GM12801 (cell line): Measurements from ENCODE around the gene TIMM17A.

ENCODE experiments used
- TF ChIP-seq, protein P1 (sequence below): IDR thresholded peaks from one replicate; pipeline ENCODE4 v1.5.1; 2011; ENCODE audit warnings: control low read depth; ENCODE audit not compliant: insufficient read length; ENCODE audit errors: extremely low read depth

Gene TIMM17A

DNA sequence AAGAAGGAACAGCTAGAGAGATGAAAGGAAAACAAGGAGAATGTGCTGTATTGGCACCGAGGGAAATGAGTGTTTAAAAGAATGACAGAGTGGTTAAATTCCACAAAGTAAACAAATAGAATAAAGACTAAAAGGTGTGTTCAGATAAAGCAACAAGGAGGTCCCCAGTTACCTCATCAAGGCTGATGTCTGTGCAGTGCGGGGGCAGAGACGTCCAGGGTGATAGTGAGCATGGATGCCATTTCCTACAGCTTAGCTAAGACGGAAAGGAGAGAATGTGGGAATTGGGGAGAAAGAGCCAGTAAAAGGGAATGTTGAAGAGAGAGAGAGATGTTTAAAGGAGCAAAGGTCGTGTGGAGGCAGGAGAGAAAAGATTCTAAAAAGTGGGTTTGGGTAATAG lies 24.5 kb upstream of the TIMM17A start:
- TF ChIP-seq, protein P1, sequence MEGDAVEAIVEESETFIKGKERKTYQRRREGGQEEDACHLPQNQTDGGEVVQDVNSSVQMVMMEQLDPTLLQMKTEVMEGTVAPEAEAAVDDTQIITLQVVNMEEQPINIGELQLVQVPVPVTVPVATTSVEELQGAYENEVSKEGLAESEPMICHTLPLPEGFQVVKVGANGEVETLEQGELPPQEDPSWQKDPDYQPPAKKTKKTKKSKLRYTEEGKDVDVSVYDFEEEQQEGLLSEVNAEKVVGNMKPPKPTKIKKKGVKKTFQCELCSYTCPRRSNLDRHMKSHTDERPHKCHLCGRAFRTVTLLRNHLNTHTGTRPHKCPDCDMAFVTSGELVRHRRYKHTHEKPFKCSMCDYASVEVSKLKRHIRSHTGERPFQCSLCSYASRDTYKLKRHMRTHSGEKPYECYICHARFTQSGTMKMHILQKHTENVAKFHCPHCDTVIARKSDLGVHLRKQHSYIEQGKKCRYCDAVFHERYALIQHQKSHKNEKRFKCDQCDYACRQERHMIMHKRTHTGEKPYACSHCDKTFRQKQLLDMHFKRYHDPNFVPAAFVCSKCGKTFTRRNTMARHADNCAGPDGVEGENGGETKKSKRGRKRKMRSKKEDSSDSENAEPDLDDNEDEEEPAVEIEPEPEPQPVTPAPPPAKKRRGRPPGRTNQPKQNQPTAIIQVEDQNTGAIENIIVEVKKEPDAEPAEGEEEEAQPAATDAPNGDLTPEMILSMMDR = no peak

DNA sequence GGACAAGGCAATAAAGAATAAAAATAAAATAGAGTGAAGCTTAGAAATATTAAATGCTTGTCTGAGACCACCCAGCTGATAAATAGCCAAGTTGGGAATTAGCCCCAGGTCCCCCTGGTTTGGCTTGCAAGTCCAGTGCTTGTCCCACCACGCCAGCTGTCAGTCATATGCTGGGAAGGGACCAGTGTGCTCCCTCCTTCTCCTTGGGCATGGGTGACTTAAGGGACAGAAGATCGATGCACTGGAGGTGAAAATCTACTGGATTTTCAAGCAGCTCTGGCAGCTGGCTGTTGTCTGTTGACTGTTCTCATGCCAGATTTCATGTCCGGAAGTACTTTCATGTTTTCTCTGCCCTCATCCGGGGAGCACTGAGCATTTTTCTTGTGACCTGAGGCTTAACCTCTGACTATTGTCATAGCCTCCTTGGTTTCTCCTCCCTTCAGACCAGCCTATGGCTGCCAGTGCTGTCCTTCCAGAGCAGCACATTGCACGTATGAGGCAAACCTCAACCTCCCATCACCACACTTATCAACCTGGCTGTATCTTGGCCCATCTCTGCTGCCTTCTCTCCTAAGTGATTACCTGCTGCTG lies 21.4 kb upstream of the TIMM17A start:
- TF ChIP-seq, protein P1 = no peak

DNA sequence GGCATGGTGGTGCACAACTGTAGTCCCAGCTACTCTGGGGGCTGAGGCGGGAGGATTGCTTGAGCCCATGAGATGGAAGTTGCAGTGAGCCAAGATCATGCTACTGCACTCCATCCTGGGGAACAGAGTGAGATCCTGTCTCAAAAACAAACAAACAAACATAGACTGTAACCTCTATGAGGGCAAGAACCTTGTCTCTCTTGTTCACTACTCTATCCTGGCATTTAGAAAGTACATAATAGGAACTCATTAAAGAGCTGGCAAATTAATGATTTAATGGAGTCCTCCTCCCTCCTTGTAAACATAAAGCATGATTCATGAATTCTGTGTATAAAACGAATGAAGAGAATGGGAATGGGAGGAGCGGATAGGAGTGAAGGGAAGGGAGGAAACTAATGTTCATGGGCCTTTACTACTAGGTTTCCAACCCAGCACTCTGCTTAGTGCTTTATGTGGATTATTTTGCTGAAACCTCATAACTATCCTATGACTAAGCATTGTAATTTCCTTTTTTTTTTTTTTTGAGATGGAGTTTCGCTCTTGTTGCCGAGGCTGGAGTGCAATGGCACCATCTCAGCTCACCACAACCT lies 17.6 kb upstream of the TIMM17A start:
- TF ChIP-seq, protein P1 = no peak

DNA sequence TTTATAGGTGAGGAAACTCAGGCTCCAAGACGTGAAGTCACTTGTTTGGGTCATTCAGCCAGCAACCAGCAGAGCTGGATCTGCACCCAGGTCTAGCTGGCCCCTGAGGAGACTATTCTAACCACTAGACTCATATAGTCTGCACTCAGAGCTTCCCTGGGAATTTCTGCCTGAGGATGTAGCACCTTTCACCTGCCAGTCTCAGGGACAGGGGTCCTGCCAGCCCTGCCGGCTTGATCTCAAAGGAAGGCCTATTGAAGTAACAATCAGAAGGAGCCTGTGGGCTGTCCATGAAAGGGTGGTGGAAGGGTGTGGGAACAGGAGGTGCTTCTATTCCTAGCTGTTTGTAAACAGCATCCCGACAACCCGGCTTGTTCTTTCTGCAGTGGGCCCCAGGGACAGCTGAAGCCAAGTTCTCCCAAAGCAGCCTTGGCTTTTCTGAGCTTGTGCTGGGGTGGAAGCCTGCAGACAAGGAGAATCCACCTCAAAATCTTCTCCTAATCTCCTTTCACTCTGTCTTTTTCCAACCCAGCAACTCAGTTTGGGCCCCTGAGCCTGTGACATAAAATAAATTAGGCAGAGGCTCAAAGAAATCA lies 16.8 kb upstream of the TIMM17A start:
- TF ChIP-seq, protein P1 = no peak

DNA sequence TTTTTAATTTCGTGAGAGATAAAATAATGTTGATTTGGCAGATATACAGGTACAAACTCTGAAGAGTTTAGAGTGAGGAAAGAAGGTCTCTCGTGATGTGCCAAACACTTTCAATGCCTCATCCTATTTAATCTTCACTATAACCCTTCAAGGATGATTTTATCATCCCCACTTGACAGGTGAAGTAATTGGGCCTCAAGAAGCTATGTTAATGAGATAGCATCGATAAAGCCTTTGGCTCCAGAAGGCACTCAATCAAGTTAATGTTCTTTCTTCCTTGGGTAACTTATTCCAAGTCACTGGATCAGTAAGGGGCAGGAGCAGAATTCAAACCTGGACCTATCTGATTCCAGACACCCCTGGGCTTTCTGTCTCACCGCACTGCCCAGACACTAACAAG lies 16.2 kb upstream of the TIMM17A start:
- TF ChIP-seq, protein P1 = no peak

DNA sequence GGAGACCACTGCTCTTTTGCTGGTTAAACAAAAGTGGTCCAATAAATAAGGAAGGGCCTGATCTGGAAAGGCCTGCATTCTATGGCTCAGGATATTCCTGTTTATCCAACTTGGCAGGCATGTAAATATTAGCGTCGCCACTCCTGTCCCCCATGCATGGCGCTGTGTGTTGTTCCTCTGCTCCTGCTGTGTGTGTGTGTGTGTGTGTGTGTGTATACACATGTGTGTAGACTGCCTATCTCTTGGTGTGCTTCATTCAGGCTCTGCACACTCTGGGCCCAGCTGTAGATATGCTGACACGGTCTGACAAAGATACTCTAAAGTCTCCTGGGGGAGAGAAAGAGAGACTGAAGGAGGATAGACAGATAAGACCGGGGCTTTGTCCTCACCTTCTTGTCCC lies 15.7 kb upstream of the TIMM17A start:
- TF ChIP-seq, protein P1 = no peak

DNA sequence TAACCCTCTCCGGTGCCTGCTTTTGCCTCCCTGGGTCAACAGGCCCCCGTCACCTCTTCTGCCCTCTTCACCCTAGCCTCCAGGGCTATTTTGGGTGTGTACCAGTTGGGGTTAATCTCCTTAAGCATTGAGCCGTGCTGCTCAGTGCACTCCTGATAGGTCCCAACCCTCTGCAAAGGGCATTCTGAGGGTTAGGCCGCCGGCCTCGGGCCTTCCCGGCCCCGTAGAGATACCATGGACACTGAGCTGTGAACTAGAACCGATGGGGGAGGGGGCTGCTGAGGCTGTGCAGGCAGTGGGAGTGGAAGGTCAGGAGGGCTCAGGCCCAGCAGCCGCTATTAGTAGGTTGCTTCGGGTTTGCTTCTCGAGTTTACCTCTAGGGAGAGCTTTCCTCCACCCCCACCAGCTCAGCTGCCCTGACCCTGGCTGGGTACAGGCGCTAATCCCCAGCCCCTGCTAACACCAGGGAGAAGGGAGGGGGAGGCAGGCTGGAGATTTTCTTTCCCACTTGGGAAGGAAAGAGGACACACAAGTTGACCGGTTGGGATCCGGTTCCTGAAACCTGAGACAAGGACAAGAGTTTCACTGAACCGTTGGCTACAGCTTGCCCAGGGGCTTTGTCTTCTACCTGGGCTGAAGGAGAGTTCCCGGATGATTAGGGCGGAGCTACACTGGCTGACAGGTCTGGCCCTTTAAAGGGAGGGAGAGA lies 13.7 kb upstream of the TIMM17A start:
- TF ChIP-seq, protein P1 = no peak
